ENCODE data around the gene SPACA6.

- TF ChIP-seq CTCF (IDR thresholded peaks at IDR 0.05) (no peak), POLR2A (IDR thresholded peaks at IDR 0.05) (no peak)
Observed at GRCh38 chr19:51660975-51661600, 32.0 kb upstream of the SPACA6 start.
